GM12874 (cell line): Measurements from ENCODE around the gene ADGRL2.

ENCODE experiments used
- TF ChIP-seq, protein P1 (sequence below): IDR thresholded peaks from 2 replicates; pipeline ENCODE4 v1.5.1; 2011; ENCODE audit warnings: low read depth, mild to moderate bottlenecking, control low read depth, low read length, moderate library complexity; ENCODE audit not compliant: insufficient read depth

The ADGRL2 gene

DNA sequence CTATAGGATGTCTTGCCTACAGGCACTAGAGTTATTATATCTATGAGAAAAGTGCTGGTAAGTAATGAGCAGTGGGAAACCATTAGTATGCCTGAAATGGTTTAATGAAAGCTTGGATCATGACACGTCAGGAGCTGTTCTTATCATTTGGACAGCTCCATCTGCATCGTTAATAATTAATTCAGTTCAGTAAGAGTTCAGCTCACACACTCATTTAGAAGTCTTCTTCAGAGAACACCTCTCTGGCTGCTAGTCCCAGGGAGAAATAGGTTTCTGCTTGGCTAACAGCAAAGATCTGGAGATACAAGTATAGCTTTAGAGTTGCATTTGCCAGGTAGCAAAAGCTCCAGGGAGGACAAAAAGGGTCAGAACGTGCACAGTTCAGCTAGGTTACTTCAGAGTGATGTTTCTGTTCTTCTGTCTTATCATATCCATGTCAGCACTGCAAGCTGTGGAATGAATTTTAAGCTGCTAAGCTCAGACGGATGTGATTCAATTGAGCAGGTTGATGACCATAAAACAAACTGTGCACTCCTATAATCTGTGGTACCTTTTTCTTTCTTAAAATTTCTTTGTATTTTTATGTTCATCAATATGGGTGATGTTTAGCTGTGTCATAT lies 173.6 kb downstream of the ADGRL2 start:
- TF ChIP-seq, protein P1, sequence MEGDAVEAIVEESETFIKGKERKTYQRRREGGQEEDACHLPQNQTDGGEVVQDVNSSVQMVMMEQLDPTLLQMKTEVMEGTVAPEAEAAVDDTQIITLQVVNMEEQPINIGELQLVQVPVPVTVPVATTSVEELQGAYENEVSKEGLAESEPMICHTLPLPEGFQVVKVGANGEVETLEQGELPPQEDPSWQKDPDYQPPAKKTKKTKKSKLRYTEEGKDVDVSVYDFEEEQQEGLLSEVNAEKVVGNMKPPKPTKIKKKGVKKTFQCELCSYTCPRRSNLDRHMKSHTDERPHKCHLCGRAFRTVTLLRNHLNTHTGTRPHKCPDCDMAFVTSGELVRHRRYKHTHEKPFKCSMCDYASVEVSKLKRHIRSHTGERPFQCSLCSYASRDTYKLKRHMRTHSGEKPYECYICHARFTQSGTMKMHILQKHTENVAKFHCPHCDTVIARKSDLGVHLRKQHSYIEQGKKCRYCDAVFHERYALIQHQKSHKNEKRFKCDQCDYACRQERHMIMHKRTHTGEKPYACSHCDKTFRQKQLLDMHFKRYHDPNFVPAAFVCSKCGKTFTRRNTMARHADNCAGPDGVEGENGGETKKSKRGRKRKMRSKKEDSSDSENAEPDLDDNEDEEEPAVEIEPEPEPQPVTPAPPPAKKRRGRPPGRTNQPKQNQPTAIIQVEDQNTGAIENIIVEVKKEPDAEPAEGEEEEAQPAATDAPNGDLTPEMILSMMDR, result no peak

DNA sequence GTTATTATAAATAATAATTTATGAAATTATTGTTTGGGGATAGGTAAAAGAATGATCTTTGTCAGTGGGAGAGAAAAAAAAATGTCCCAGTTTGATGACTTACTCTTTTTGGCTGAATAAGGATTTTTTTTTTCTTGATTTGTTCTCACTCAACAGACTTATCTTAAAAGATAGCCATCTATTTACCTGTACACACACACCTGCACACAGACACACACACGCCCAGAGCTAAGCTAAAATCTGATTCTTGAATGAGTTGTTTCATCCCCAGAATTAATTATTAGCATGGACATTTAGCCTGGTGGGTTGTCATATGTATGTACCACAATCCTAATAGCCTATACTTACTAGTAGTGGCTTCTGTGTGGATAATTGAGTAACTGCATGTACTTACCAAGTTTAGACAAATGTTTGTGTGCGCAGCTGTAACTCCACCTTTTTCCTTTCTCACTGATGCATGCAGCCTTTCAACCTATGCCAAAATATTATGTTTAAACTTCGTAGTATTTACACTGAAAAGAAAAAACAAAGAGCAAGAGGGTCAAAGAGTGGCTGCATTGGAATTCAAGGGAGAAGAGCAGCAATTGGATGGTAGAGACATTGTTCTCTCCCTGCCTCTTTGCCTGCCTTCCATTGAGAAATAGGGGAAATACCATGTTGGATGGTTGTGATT lies 174.3 kb downstream of the ADGRL2 start:
- TF ChIP-seq, protein P1, result no peak

DNA sequence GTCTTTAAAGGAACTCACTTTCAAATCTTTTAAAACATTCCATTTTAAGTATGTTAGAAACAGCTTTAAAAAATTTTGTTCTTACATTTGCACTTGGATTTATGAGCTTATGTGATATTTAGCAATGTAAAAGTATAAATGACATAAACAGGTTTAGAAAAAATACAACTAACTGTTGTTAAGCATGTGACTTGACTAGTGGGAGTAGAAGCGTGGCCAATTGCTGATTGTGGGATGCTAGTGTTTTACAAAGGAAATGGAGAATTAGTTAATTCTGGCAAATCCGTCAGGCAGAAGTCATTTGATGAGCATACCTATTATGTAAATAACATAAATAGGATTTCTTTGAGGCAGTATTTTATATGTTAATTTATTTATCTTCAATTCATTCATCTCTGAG lies 175.8 kb downstream of the ADGRL2 start:
- TF ChIP-seq, protein P1, result no peak

DNA sequence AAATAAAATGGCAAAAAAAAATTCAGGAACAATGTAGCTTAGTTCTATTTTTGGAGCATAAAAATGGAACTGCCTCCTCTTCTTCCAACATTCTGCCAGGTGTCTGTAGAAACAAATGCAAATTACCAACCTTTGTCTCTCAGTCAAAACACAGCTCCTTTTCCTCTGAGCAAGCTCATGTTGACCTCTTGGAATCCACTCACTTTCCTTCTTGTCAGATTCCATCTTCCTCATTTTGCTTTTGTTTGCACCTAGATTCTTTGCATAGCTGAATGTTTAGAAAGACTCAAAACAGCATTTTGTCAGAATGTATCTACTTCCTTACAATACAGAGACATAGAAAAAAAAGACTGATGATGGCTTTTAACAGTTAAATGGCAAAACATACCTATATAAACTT lies 178.2 kb downstream of the ADGRL2 start:
- TF ChIP-seq, protein P1, result no peak

DNA sequence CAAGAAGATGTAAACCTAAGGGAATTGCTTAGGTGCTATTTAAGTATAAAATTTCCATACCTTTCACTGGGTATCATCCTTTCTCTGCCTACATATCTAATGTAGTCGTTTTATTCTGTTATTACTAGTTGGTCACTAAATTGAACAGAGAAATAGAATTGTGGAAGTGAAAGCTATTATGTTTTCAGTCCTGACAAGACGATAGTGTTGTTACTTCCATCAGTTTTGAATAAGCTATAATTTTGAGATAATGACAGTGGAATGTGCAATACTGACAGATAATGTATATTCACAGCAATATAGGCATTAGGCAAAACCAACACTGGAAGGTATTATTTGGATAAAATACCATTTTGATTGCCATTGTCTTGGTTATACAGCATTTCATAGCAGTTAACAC lies 181.8 kb downstream of the ADGRL2 start:
- TF ChIP-seq, protein P1, result no peak

GRCh38 chr1:81989524-81989923 lies 188.8 kb downstream of the ADGRL2 start:
- TF ChIP-seq, protein P1, result no peak

GRCh38 chr1:81990241-81990640 lies 189.5 kb downstream of the ADGRL2 start:
- TF ChIP-seq, protein P1, result no peak
